ENCODE results near the gene CCDC157.

Gene CCDC157

DNA sequence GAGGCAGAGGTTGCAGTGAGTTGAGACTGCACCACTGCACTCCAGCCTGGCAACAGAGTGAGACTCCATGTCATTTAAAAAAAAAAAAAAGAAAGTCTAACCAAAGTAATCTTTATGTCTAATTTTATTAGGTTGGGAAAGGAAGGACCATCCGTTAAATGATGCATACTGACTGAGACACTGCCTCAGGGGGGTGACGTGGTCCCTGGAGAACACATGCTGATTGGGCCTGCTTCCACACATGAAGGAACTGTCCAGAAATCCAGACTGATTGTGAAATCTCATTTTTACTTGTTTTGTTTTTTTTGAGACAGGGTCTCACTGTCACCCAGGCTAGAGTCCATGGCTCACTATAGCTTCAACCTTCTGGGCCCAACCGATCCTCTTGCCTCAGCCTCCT is 5.6 kb upstream of the CCDC157 start:
- no peak for TF ChIP-seq CTCF (IDR thresholded peaks at IDR 0.05; ENCODE audit: low read length, missing control alignments)
- no peak overlapping the region for H3K4me3 ChIP-seq (replicated peaks; ENCODE audit: low read depth, low read length)
- DNase-seq (ENCODE audit: low read depth) = no peak

DNA sequence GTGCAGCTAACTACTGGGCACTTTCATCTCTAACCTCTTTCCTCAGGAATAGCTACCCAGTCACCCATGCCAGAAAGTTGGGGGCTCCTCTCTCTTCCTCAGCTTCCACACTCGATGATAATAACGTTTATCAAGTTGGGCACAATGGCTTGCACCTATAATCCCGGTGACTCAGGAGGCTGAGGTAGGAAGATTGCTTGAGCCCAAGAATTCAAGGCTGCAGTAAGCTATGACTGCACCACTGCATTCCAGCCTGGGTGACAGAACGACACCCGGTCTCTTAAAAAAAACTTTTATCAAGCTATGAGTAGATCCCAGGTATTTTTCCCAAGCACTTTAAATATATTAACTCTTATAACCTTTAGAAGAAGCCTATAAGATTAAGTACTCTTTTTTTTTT is 2.2 kb upstream of the CCDC157 start:
- H3K4me3 ChIP-seq (replicated peaks; ENCODE audit: low read depth, low read length) = no peak overlapping the region
- no peak for DNase-seq (ENCODE audit: low read depth)
- TF ChIP-seq CTCF (IDR thresholded peaks at IDR 0.05; ENCODE audit: low read length, missing control alignments) = no peak

DNA sequence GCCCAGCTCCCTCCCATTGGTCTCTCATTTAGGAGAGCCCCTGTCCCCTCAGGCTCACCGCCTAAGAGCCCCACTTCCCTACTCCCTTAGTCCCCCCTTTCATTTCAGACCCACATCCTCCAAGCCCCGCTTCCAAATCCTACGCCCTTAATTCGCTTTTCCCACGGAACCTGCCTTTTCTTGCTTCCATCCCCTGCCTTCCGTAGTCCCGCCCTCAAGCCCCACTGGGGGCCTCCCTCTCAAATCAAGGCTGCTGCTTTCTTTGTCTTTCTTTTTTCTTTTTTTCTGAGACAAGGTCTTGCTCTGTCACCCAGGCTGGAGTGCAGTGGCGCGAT is 396 bp downstream of the CCDC157 start:
- DNase-seq (ENCODE audit: low read depth) = no peak
- TF ChIP-seq CTCF (IDR thresholded peaks at IDR 0.05; ENCODE audit: low read length, missing control alignments) = no peak
- H3K4me3 ChIP-seq (replicated peaks; ENCODE audit: low read depth, low read length) = peak overlapping the region; percentile 96

GRCh38 chr22:30357650-30358215 is 926 bp downstream of the CCDC157 start:
- no peak for TF ChIP-seq CTCF (IDR thresholded peaks at IDR 0.05; ENCODE audit: low read length, missing control alignments)
- DNase-seq (ENCODE audit: low read depth) = no peak
- H3K4me3 ChIP-seq (replicated peaks; ENCODE audit: low read depth, low read length) = peak overlapping the region; percentile 96

- H3K4me3 ChIP-seq (replicated peaks; ENCODE audit: low read depth, low read length) = no peak overlapping the region
- no peak for DNase-seq (ENCODE audit: low read depth)
- TF ChIP-seq CTCF (IDR thresholded peaks at IDR 0.05; ENCODE audit: low read length, missing control alignments) = no peak
These were observed 1.7 kb downstream of the CCDC157 start for GRCh38 chr22:30358541-30358940.

DNA sequence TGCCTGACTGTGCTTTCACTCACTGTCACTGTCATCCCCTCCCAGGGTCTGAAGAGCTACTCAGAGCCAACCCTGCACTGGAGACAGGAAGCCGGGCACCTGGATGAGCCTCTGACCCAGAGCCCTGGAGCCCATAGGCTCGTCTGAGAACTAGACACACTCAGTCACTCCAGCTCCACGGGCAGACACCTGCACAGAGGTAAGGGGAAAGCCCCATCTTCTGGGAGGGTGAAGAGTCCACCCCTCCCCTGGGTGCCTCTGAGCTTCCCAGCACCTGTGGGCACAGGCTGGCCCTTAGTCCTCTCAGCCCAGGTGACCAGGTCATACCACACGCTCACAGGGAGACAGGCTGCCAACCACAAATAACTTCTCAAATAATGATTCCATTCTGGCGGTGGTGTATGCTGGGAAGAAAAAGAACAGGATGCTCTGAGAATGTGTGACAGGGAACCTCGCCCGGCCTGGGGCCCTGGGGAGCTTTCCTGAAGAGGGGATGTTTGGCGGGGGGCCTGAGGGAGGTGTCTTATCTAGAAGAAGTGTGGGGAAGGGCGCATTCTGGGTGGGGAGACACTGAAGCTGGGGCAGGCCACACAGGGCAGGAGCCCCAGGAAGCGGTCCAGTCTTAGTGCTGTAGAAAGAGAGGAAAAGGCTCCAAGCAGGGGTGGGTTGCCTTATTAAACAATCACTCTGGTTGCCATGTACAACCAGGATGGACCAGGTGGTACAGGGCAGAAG is 5.3 kb downstream of the CCDC157 start:
- TF ChIP-seq CTCF (IDR thresholded peaks at IDR 0.05; ENCODE audit: low read length, missing control alignments) = no peak
- no peak for DNase-seq (ENCODE audit: low read depth)
- H3K4me3 ChIP-seq (replicated peaks; ENCODE audit: low read depth, low read length) = no peak overlapping the region

All from fibroblast of pulmonary artery (primary cell).